LoVo (cell line): ENCODE data around the gene ZNF544.
"Not testable (repeated sequence)": the region's sequence is repeated elsewhere in the genome, so short reads cannot be mapped to it uniquely, and the experiment has no call there.

ENCODE experiments used
- DNase-seq: peaks from one replicate; pipeline ENCODE4 v3.0.0-alpha.2; 2016; ENCODE audit warnings: low spot score

The ZNF544 gene

DNA sequence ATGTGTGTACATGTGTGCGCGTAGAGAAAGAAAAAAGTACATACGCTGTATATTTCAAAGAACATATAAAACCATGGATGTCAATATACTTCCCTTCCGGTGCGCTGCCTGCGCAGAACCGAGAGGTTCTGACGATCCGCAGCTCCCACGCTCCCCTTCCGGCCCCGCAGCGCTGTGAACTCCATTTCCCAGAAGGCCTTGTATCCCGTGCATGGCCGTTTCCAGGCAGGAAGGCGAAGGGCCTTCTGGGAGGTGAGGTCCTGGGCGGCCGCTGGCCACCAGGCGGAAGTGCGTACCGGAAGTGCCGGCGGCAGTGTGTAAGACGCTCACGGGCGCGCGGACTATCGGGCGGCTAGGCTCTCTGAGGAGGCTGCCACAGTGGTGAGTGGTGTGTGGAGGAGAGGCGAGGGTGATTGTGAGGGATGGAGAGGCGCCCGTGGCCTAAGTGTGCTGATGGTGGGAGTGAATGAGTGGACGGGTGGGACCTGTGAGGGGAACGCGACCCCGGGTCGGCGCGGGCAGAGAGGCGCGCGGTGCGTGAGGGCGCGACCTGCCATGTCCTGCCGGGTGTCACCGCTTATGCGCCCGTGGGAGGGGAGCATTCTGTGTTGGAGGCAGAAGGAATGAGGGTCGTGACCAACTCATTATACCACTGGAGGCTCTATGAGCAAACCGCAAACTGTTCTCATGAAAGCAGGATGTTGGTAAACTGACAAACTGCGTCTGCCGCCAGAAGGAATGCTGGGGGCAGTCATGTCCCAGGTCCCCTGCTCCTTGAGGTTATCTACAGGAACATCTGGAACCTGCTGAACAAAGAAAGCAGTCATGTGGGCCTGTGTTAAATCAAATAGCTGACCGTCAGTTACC, 76.6 kb downstream of the ZNF544 start, which contains the start of gene ERVK3-1:
ERVK3-1 (plus strand) TSS at position 313 of the 867 bp plus-strand sequence. CDS start 6,792 bp downstream, outside the sequence.
- peak; percentile 96 for DNase-seq

DNA sequence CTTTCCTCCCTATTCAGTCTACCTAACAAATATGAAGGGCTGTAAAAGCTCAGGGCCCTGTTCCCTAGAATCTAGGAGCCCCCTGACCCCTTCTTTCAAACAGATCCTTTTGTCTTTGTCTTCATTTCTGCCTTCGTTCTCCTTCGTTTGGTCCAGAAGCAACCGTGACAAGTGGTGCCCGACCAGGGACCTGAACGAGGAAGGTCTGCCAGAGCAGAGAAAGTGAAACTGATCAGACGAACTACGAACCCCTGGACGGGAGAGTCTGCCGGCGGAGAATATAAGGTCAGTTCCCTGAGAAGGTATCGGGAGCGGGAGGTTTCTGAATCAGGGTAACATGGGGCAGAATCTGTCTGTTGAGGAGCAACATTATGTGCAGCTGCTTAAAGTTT, 77.2 kb downstream of the ZNF544 start:
- peak; percentile 16 for DNase-seq

DNA sequence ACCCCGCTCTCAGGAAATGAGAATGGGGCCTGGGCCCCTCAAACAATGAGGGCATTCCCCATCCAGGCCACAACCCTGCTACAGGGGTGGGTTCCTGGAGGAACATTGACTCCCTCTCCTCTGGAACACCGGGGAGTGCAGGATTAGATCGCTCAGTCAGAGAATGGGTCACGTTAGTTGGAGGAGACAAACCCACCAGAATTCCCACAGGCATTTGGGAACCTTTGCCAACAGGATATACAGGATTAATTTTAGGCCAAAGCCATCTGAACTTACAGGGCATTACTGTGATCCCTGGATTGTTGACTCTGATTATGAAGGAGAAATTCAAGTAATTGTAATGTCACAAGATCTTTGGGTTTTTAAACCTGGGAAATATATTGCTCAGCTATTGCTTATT, 79.0 kb downstream of the ZNF544 start:
- no peak for DNase-seq

GRCh38 chr19:58310685-58311084, 82.0 kb downstream of the ZNF544 start:
- not testable (repeated sequence) for DNase-seq

DNA sequence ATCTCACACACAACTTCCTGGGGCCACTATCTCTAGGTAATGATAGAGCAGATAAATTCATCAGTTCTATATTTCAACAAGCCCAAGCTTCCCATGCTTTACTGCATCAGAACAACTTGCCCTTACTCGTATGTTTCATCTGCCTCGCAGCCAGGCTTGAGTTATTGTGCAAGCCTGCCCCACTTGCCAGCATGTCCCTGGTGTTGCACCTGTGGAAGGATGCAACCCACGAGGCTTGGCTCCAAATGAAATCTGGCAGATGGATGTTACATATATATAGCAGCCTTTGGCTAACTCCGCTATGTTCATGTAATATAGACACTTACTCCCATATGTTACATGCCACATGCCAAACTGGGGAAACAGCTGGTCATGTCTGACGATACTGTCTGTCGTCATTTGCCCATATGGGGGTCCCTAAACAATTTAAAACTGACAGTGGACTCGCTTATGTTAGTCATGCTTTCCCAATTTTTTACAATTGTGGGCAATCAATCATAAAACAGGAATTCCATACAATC, 82.7 kb downstream of the ZNF544 start:
- no peak for DNase-seq
